Stimulated activated CD8-positive, alpha-beta memory T cell treated with anti-CD3 and anti-CD28 coated beads, Interleukin-7, amount 100 ng/mL, for 48 hours (primary cell): Measurements from ENCODE around the gene LIPH.
"Not testable (repeated sequence)": the region's sequence is repeated elsewhere in the genome, so short reads cannot be mapped to it uniquely, and the experiment has no call there.

Experiments used
- DNase-seq, 2 donors: peaks; one replicate each; pipeline ENCODE4 v3.0.0-alpha.2; 2020; ENCODE audit warnings: low read depth in 1 of 2; ENCODE audit errors: extremely low read depth in 1 of 2

LIPH gene

DNA sequence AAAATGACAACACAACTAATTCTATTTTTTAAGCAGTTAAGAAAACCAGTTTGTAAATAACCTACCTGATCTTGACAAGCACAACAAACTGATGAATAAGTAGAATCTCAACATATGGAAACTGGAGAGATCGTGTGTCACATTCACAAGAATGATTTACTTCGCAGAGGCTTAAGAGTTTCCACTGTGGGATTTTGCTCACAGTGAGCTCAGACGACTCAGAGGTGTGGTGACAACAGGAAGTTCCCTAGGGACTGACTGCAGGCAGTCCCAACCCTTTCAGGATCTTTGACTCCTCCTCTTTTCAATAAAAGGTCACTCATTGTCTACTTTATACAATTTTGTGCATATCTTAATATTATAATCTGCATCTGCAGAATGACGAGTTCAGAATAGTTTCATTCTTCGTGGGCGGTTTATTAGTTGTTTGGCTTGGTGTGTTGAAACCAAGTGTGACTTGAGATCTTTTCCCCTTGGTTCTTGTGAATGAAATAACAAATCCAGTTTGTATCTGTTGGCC is at the start of gene LIPH:
Gene LIPH, minus strand, starts transcription at position 231 of the 520 bp plus-strand sequence. Its CDS starts 117 bp downstream, at position 114.
- DNase-seq, result no peak

DNA sequence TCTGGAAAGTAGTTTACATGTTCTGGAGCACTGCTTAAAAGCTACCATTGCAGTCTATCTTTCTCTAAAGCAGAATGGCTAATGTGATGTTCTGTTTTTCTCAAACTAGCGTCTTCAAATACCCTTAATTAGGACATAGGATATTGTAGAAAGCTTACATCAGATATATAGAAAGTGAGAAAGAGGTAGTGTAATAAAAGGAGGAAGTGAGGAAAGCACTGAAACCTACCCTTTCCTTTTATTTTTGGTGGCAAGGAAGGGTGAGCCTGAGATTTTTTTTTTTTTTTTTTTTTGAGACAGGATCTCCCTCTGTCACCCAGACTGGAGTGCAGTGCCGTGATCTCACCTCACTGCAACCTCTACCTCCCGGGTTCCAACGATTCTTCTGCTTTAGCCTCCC is 43.1 kb upstream of the LIPH start:
- no peak for DNase-seq

DNA sequence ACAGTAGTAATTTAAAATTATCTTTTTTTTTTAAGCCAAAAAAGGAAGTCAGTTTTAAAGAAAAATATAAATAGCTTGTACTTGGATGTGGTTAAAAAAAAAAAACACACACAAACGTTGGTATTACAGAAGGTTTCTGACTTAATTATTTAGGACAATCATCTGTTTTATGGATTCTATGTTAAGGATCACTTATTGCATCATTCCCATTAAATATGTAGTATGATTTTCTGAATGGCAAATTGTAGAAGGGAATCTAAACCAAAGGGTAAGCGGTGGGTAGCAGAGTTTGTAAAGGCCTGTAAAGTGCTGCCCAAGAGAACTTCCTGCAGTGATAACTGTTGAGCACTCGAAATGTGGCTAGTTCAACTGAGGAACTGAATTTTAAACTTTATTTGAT is 41.7 kb upstream of the LIPH start:
- DNase-seq, result no peak

DNA sequence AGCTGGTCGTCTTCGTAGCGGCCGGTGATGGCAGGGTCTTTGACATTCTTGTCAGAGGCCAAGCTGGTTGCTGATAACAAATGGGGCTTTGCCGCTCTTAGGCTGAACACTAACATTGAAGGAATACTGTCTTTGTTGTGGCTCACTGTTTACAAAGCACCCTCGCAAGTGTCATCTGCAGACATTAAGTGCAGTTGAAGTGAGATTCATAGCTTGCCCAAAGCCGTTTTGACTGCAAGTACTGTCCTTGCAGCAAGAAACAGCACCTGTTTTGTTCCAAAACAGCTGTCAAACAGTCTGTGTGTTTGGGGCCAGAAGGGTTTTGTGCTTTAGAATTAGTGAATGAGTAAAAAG is 34.3 kb upstream of the LIPH start:
- no peak for DNase-seq

DNA sequence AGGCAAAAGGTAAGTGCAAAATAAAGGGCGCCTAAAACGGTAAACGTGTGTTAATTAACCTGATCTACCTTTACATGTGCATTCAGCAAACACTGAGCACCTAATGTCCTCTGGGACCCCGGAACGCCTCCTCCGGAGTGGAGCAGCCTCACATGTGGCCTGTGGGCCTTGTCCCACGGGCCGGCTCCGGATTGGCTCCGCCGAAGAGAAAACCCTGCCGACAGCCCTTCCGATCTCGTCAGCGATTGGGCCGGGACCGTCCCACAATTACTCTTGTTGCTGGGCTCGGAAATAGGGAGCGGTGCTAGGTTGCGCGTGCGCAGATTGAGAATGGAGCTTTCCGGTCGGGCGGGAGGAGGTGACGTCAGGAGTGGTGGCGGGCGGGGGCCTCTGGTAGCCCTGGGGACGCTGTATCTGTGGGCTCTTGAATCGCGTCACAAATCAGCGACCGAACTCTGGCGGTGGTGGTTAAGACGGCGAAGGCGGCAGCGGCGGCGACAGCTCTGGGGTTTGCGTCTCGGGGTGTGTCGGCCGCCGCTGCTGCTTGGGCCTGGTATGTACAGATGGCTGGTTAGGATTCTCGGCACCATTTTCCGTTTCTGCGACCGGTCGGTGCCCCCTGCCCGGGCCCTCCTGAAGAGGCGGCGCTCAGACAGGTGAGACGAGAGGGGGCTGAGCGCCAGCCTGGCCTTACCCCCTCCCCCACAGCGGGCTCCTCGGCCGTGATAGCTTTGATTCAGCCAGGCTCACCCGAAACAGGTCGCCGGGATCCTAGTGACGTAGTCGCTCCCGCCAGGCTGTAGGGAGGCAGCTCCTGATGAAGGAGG is 33.7 kb upstream of the LIPH start, which contains the start of gene SENP2:
Gene SENP2, plus strand, starts transcription at position 437 of the 827 bp plus-strand sequence. Its CDS starts 119 bp downstream, at position 556.
- peak; percentile 98 to 99 for DNase-seq

DNA sequence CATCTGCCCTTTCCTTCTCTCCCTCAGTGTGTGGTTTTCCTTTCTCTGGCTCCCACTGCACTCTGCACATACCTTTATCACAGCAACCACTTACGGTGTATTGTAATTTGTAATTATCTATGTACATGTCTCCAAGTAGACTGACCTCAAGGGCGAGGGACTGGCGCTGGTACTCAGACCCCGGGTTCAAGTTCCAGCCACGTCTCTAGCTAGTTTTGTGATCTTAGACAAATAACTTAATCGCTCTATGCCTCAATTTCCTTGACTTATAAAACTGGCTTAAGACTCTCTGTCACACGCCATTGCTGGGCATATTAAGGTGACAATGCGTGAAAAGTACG is 33.1 kb upstream of the LIPH start:
- DNase-seq, result no peak

DNA sequence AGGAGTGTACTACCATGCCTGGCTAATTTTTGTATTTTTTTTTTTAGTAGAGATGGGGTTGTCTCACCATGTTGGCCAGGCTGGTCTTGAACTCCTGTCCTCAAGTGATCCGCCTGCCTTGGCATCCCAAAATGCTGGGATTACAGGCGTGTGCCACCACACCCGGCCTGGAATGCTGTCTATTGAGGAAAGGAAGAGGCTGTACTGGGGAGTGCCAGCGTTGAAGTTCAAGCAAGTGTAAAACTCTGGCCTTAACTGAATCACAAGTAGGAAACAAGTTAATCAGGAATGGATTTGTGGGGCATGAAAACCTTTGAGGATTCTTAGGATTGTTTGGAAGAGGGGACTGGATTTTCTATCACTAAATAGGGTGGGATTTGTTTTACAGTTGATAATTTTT is 32.3 kb upstream of the LIPH start:
- no peak for DNase-seq

DNA sequence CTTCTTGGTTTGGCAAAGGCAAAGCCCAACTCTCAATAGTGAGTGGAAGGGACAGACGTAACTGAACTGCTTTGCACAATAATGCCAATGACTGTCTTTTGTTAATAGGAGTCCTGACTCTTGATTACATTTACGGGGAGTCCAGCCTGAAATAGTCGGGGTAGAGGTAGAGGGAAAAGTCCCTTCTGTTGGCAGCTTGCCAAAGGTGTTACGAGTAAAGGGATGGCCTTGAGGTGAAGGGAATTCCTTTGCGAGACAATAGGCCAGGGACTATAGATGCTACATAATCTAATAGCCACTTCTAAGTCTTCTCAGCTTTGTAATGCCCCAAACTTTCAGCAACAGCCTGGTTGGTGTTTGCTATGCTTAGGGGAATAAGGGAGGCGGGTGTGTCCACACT is 31.5 kb upstream of the LIPH start:
- no peak for DNase-seq

DNA sequence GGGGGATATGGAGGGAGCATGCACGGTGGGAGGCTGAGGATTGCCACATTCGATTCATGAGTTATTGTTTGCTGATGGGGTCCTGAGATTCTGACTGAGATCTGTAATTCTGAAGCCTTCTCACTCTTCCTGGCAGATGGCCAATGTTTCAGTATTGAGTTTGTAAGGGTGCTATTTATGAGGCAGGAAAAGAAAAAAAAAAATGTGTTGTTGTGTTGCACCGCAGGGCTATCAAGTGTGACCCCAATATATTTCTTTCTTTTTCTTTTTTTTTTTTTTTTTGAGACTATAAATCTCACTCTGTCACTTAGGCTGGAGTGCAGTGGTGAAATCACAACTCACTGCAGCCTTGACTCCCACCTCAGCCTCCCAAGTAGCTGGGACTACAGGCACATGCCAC is 30.5 kb upstream of the LIPH start:
- no peak for DNase-seq

- DNase-seq, result no peak
Measured at GRCh38 chr3:185582236-185582635, 29.8 kb upstream of the LIPH start.

- DNase-seq, result not testable (repeated sequence)
Measured at GRCh38 chr3:185575108-185575869, 22.9 kb upstream of the LIPH start.

GRCh38 chr3:185572183-185572582 is 19.8 kb upstream of the LIPH start:
- DNase-seq, result no peak

- DNase-seq, result no peak
Measured at GRCh38 chr3:185561958-185562357, 9.6 kb upstream of the LIPH start.

- DNase-seq, result no peak
Measured at GRCh38 chr3:185561374-185561943, 9.1 kb upstream of the LIPH start.

- no peak for DNase-seq
Measured at GRCh38 chr3:185560676-185561075, 8.3 kb upstream of the LIPH start.

GRCh38 chr3:185559706-185560090 is 7.3 kb upstream of the LIPH start:
- no peak for DNase-seq

DNA sequence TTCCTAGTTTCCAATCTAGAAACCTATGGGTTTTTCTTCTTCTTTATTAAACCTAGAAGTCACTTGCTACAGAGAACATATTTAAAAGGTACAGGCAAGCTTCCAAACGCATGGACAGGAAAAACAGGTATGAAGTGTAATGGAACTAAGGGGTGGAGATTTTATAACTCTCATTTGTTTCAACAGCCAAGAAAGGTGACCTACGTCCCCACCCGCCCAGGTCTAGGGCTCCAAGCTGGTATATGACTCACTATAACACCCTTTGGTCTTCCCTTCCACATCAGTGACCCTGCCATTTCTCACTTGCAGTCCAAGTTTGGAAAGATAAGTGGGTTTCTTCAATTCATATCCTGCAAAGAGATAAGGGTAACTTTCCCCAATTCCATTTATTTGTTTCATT is 6.0 kb upstream of the LIPH start:
- DNase-seq, result no peak

- DNase-seq, result not testable (repeated sequence)
Measured at GRCh38 chr3:185556640-185557039, 4.3 kb upstream of the LIPH start.

DNA sequence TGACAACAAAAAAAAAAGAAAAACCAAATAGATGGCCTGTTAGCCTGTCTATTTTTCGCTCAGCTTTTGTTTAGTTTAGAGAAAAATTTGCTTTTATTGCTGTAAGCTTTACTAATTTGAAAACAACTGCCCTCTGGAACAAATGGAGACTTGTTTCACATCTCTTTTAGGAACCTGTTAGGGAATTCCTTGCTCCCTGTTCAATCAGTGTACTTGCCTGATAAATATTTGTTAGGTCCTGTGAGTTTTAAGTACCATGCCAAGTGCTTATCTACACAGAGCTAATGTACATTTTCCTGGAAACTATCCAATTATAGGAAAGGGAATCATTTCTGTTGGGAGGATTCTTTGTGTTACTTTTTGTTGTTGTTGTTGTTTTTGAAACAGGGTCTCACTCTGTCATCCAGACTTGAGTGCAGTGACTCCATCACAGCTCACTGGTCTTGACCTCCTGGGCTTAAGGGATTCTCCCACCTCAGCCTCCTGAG is 3.5 kb upstream of the LIPH start:
- no peak for DNase-seq

GRCh38 chr3:185555101-185555501 is 2.7 kb upstream of the LIPH start:
- no peak for DNase-seq

DNA sequence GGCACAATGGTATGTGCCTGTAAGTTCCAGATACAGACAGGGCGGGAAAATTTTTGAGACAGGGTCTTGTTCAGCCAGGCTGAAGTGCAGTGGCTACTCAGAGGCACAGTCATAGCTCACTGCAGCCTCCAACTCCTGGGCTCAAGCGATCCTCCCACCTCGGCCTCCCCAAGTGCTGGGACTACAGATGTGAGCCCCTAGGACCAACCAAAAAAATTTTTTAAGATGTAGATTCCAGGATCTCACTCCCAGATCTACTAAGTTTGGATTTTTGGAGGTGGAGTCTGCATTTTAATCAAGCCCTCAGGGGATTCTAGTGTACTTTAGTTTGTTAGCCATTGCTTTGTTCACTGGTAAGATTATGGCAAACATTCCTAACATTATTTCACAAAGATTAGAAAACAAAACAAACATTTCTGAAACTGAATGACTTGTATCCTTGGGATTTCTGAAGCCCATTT is 2.7 kb downstream of the LIPH start:
- no peak for DNase-seq
